Measurements from ENCODE around the gene ERLIN1.

Gene ERLIN1

GRCh38 chr10:100168313-100168643, 17.6 kb downstream of the ERLIN1 start:
- no peak for DNase-seq

GRCh38 chr10:100167553-100168312, 18.1 kb downstream of the ERLIN1 start:
- no peak for DNase-seq

- DNase-seq, result no peak
Observed at GRCh38 chr10:100163704-100164621, 21.9 kb downstream of the ERLIN1 start.

GRCh38 chr10:100162696-100163095, 23.1 kb downstream of the ERLIN1 start:
- no peak for DNase-seq

- DNase-seq, result no peak
Observed at GRCh38 chr10:100158044-100158805, 27.6 kb downstream of the ERLIN1 start.

- no peak for DNase-seq
Observed at GRCh38 chr10:100157156-100157555, 28.7 kb downstream of the ERLIN1 start.

GRCh38 chr10:100155936-100156335, 29.9 kb downstream of the ERLIN1 start:
- DNase-seq, result no peak

GRCh38 chr10:100154666-100155065, 31.2 kb downstream of the ERLIN1 start:
- no peak for DNase-seq

- no peak for DNase-seq
Observed at GRCh38 chr10:100153239-100153825, 32.5 kb downstream of the ERLIN1 start.

- DNase-seq, result no peak
Observed at GRCh38 chr10:100151723-100152300, 34.0 kb downstream of the ERLIN1 start.

- no peak for DNase-seq
Observed at GRCh38 chr10:100148353-100149211, 37.2 kb downstream of the ERLIN1 start.

GRCh38 chr10:100146875-100147650, 38.8 kb downstream of the ERLIN1 start:
- DNase-seq, result no peak

GRCh38 chr10:100146398-100146797, 39.4 kb downstream of the ERLIN1 start:
- DNase-seq, result no peak

- DNase-seq, result no peak
Observed at GRCh38 chr10:100143756-100144155, 42.1 kb downstream of the ERLIN1 start.

- no peak for DNase-seq
Observed at GRCh38 chr10:100141446-100142087, 44.3 kb downstream of the ERLIN1 start.

GRCh38 chr10:100140070-100140469, 45.8 kb downstream of the ERLIN1 start:
- no peak for DNase-seq

GRCh38 chr10:100138921-100139496, 46.8 kb downstream of the ERLIN1 start:
- no peak for DNase-seq

- no peak for DNase-seq
Observed at GRCh38 chr10:100135486-100135885, 50.3 kb downstream of the ERLIN1 start.

- DNase-seq, result no peak
Observed at GRCh38 chr10:100133801-100134200, 52.0 kb downstream of the ERLIN1 start.

- no peak for DNase-seq
Observed at GRCh38 chr10:100132427-100132826, 53.4 kb downstream of the ERLIN1 start.
